Muscle of back (tissue), 11 donors: ENCODE results near the gene NAIF1. TPM values are rescaled to one million over a fixed set of nuclear protein-coding genes. Genes with fewer than 3 reads are reported as not detected.

Source experiments
- DNase-seq, 3 donors: peaks; one replicate each; pipeline versions ENCODE4 v3.0.0 to v3.0.0-alpha.2; 2013
- polyA plus RNA-seq, 10 donors: library from polyadenylated mRNA; unstranded; fragments of 120-200 nt; gene quantifications; one replicate each; pipeline ENCODE4 v1.2.1, GENCODE V29; 2013; ENCODE audit not compliant: insufficient read length in 10 of 10

NAIF1 gene
- polyA plus RNA-seq, 10 donors, result 6.3 to 9.2 (median 8.0) TPM

- DNase-seq, result no peak
These were observed 35.9 kb upstream of the NAIF1 start for GRCh38 chr9:128102861-128103588.

GRCh38 chr9:128102196-128102595 lies 35.1 kb upstream of the NAIF1 start:
- no peak for DNase-seq

- DNase-seq, result no peak
These were observed 34.6 kb upstream of the NAIF1 start for GRCh38 chr9:128101690-128102089.

DNA sequence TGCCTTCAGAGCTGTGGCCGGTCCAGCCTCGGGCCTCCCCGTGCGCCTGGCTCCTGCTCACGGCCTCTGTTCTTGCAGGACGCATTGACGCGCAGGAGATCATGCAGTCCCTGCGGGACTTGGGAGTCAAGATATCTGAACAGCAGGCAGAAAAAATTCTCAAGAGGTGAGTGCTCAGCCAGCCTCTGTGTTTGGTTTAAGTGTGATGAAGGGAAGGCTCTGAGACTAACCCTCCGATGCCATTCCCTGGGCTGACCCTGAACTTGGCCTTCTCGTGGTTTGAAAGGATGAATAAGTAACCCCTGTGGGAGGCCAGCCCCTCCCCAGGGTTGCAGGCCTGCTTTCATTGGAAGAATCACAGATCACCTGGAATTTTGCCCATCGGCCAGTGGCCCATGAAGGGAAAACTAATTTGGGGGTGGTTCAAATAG lies 34.1 kb upstream of the NAIF1 start:
- DNase-seq, result no peak

- no peak for DNase-seq
These were observed 33.5 kb upstream of the NAIF1 start for GRCh38 chr9:128100581-128100980.

GRCh38 chr9:128099932-128100491 lies 32.9 kb upstream of the NAIF1 start:
- no peak for DNase-seq

GRCh38 chr9:128099231-128099931 lies 32.3 kb upstream of the NAIF1 start:
- DNase-seq, result no peak

GRCh38 chr9:128098297-128099230 lies 31.4 kb upstream of the NAIF1 start:
- peak; percentile 84 to 95 (median 90) for DNase-seq

- DNase-seq, result no peak
These were observed 30.6 kb upstream of the NAIF1 start for GRCh38 chr9:128097543-128098296.

DNA sequence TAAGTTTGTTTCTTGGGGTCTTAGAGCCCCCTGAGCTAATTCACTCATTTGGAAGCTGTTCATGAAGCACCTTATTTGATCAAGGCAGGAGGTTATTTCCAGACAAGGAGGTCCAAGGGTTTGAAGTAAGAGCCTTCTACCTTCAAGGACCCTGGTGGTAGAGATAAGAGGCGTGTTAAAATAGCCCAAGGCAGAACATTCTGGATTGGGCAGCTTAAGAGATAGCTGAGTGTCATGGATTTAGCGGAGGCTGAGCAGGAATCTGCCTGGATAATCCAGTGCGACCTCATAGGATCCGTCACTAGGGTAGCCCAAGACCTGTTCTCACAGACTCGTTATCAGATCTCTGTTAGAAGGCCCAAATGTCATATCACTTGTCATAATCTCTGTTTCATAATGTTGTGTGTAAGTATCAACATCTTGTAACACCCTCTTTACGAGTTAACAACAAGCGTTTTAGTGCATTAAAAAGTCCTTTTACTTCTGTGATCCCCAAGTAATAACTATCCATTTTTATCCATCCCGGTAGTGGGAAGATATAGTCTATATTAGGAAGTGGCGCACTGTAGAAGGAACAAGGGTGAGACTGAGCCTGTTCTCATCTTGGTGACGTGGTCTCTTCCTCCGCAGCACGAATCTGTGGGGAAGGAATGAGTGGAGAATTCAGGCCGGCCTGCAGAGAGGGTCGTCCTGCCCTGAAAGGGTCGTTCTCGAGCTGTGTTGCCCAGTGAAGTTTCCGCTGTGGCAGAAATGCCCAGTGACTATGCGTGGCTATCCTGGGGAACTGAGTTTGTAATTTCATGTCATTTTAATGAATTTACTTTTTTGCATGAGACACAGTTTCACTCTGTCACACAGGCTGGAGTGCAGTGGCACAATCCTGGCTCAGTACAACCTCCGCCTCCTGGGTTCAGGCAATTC lies 29.8 kb upstream of the NAIF1 start:
- DNase-seq, result no peak

DNA sequence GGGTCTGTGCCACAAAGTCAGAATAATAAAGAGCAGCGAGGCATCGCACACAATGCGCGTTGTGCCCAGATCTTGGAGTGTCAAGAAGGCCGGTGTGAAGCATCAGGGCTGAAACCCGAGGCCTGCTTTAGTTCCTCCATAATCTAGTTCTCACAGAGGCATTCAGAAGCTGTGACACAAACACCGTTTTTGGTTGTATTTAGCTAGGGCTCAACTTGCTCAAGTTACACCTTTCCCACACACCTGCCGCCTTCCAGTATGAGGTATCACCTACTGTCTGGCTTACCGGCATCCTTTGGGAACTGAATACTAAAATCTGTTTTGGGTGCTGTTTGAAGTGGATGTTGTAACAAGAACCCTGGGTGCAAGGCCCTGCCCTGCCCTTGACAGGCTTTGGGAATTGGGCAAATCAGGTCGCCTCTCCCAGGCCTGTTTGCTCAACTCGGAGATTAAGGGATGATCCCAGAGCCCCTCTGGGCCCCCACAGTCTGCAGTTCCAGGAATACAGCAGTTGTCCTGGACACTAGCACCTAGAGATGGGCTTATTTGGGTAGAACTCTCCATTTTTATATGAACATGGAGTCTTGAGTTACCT lies 27.9 kb upstream of the NAIF1 start:
- no peak for DNase-seq

DNA sequence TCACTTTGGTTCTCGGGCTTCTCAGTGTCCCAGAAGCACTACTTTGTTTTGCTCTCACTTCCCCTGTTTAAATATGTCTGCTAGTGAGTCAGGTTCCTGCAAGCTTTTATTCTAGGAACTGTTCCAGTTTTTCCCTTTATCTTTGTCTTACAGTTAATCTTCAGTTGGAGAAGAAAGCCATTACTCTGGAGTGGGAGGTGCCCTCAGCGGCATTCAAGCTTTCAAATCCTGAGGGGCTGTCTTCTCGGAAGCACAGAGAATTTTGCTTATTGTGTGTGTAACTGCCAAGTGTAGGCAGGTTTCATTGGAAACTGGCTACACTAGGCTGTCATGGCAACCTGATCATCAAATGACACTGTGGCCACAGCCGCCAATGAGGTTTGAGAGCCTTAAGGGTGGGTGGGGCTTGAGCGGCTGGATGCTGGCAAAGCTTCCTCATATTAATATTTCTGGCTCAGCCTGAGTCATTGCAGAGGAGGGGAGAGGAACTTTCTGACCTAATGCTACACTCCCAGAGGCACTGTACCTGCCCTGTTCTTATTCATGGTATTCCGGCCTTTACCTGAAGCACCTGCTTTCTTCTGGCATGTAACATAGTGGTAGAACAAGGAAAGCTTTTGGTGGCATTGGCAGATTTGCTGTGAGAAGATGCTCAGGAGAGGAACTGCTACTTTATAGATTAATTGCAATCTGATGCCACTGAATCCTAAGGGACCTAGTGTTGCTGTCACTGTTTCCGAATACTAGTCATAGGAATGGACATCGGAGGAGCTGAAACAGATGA lies 27.2 kb upstream of the NAIF1 start:
- DNase-seq, result peak; percentile 95 to 98 (median 97)

DNA sequence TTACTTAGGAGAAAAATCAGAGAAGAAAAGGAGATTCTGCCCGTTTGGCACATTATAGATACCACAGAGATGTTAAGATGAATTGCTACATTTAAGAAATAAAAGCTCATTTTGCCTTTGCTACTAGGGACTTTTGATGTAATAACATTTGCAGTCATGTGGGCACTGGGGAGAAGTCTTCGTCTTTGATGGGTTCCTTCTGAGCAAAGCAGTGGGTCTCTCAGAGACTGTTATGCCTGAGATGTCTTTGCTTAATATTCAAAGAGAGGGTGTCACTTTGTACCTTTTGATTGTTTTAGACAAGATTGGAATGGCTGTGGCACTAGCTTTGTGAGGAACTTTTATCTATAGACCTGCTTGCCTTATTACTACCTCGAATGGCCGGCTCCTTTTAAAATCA lies 25.9 kb upstream of the NAIF1 start:
- DNase-seq, result no peak

DNA sequence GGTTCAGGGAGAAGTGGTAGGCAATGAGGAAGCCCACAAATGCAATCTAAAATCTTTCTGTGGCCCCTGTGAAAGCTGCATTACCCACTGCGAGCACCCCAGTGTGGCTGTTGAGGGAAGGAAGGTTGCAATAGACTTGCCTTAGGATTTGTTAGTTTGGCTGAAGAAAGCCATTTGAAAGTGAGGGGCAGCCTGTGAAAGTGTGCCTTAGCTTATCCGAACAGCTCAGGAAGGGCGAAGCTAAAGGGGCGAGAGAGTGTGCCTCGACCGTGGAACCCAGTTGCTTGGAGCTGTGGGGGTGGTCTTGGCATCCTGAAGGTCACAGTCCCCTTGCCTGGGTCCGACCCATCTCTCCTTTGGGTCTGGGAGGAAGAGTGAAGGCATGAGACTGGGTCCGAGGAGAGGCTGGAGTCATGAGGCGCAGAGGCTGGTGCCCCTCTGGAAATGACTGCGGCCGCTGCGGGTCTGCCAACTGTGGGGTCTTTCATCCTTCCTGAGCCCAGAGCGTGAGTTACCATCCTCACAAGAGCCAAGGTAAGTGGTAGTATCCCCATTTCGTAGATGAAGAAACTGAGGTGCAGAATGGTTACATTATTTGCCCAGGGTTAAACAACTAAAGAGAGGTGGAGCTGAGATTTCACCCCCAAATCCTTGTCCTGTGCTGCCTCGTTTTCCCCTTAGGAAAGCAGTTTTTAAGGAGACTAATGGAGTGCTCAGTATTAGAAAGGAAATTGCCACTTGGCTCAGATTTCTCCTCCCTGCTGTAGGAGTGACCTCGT lies 25.3 kb upstream of the NAIF1 start:
- DNase-seq, result no peak

GRCh38 chr9:128091571-128091970 lies 24.5 kb upstream of the NAIF1 start:
- DNase-seq, result no peak

DNA sequence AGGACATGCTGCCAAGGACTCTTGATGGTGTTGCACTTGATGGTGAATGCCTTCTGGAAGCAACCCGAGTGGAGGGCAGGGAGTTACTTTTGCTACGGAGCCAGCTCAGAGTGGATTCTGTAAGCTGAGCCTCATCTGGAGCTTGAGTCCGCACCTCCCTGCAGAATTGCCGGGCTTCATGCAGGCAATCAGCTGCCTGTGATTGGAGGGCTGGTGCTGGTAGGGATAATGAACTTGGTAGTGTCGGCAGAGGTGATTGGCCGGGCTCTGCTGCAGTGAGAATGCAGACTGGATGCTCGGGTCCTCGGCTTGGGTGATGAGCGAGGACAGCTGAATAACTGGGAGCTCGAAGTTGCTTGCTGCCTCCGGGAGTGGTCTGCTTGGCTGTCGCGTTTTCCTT lies 24.0 kb upstream of the NAIF1 start:
- DNase-seq, result peak; percentile 90 to 96 (median 92)

- DNase-seq, result no peak
These were observed 22.2 kb upstream of the NAIF1 start for GRCh38 chr9:128089299-128089698.
